Esophagus muscularis mucosa (tissue), 4 donors: Measurements from ENCODE around the gene SH3BP2. TPM values are rescaled to one million over a fixed set of nuclear protein-coding genes. Genes with fewer than 3 reads are reported as not detected.

ENCODE experiments used
- DNase-seq: peaks from one replicate; pipeline ENCODE4 v3.0.0-alpha.2; 2017; ENCODE audit errors: extremely low spot score
- H3K27ac ChIP-seq, 4 donors: fragments of 200-600 bp; sonication (generic); replicated peaks in 1 of 4; 1 replicate in 3 of 4; 2 replicates in 1 of 4; pipeline ENCODE4 v1.5.1; 2016 to 2019; ENCODE audit warnings: mild to moderate bottlenecking in 1 of 4
- H3K27me3 ChIP-seq, 4 donors: fragments of 200-600 bp; sonication (generic); one replicate each; pipeline versions ENCODE4 v1.5.1 to v1.6.0; 2016 to 2019
- H3K36me3 ChIP-seq, 4 donors: fragments of 200-600 bp; sonication (generic); one replicate each; pipeline ENCODE4 v1.5.1; 2016 to 2019
- H3K4me1 ChIP-seq, 4 donors: fragments of 200-600 bp; sonication (generic); one replicate each; pipeline ENCODE4 v1.5.1; 2016 to 2019
- H3K4me3 ChIP-seq, 4 donors: fragments of 200-600 bp; sonication (generic); 1 replicate in 2 of 4; 2 replicates in 2 of 4; pipeline ENCODE4 v1.5.1; 2016 to 2019; ENCODE audit warnings: mild to moderate bottlenecking in 4 of 4, moderate library complexity in 1 of 4
- H3K9me3 ChIP-seq, 4 donors: fragments of 200-600 bp; sonication (generic); 1 replicate in 3 of 4; 2 replicates in 1 of 4; pipeline ENCODE4 v1.5.1; 2016 to 2019
- CTCF ChIP-seq, 3 experiments: fragments of 200-600 bp in 2 of 3; fragments of 450-650 bp in 1 of 3; sonication (generic) in 2 of 3; IDR thresholded peaks; one replicate each; pipeline ENCODE4 v1.5.1; 2017 to 2019; ENCODE audit warnings: antibody characterized with exemption in 3 of 3, mild to moderate bottlenecking in 2 of 3, moderate library complexity in 1 of 3
- EP300 ChIP-seq: sonication (generic); formaldehyde crosslinking; IDR thresholded peaks from one replicate; pipeline ENCODE4 v1.6.1; 2017; ENCODE audit warnings: antibody characterized with exemption
- POLR2A ChIP-seq: fragments of 450-650 bp; IDR thresholded peaks from one replicate; pipeline ENCODE4 v1.6.1; 2017; ENCODE audit warnings: antibody characterized with exemption, moderate library complexity, mild to moderate bottlenecking, low read depth
- POLR2AphosphoS5 ChIP-seq, 2 donors: sonication (generic); formaldehyde crosslinking; IDR thresholded peaks; one replicate each; pipeline ENCODE4 v1.6.1; 2017; ENCODE audit warnings: antibody characterized with exemption in 2 of 2
- WGBS: methylation state at CpG from one replicate; pipeline ENCODE4 v1.1.5; 2018; 5-methylcytosine and 5-hydroxymethylcytosine counted together
- intact Hi-C: fragments of 100-400 bp; cut with DNase I; formaldehyde crosslinking; loops from one replicate; pipeline ENCODE4 v1.15.1; 2023
- total RNA-seq, 4 donors: library from RNA; depleted of rRNA; stranded (reverse); fragments of >200 nt; gene quantifications; one replicate each; pipeline versions ENCODE4 v1.1.0 to v1.2.1, GENCODE V29; 2016

SH3BP2 gene
- total RNA-seq, 4 donors from 2014 or later = 25.2 to 34.5 (median 31.5) TPM

GRCh38 chr4:2836391-2836859 lies 43.5 kb downstream of the SH3BP2 start:
- WGBS = 75% methylated on average over 3 of the region's 5 CpGs
- no peak overlapping the region for H3K4me3 ChIP-seq
- H3K36me3 ChIP-seq = peaks cover 9 to 47% (median 36%) of the 10 kb centered on the region in 4 donors
- no peak for TF ChIP-seq POLR2AphosphoS5 (IDR thresholded peaks at IDR 0.05)
- no peak for TF ChIP-seq POLR2A
- H3K4me1 ChIP-seq = peaks cover 9 to 28% (median 19%) of the 10 kb centered on the region in 4 donors
- intact Hi-C loops = no loop called here
- H3K27ac ChIP-seq = peak overlapping the region in 2 of 4 donors; percentile 25 to 44
- no peak for DNase-seq
- no peaks in the 10 kb centered on the region for H3K9me3 ChIP-seq
- no peaks in the 10 kb centered on the region for H3K27me3 ChIP-seq

DNA sequence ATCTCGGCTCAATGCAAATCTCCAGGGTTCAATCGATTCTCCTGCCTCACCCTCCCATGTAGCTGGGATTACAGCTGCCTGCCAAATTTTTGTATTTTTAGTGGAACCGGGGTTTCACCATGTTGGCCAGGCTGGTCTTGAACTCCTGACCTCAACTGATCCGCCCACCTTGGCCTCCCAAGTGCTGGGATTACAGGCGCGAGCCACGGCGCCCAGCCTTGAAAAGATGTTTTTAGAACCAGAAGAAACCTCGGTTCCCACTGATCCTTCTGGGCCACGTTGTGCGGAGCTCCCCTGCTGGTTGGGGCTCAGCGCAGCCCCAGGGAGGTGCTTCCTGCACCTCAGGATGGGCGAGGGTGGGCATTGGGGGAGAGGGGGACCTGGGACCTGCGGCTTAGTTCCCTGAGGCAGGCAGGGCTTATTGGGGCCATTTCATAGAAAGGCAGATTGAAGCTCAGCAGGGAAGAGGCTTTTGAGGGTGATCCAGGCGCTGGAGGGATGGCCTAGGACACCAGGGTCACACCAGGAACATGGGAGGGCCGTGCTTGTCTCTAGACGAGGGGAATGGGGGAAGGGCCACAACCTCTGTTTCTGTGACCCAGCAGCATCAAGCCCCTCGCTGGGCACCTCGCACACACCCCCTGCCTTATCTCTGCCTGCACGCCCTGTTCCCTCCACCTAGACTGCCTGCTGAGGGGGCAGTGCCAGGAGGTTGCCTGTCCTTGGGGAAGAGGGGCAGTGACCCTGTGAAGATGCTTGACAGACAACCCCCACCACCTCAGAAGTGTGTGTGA lies 44.4 kb downstream of the SH3BP2 start:
- H3K4me3 ChIP-seq = no peak overlapping the region
- no peak for DNase-seq

GRCh38 chr4:2837904-2838496 lies 45.1 kb downstream of the SH3BP2 start:
- Histone ChIP-seq H3K9me3 (no peaks in the 10 kb centered on the region), H3K4me1 (peaks cover 14 to 34% (median 26%) of the 10 kb centered on the region in 4 donors), H3K4me3 (peak overlapping the region in 1 of 4 donors; percentile 19), H3K36me3 (peaks cover 0 to 31% (median 20%) of the 10 kb centered on the region in 4 donors), H3K27ac (peak overlapping the region; percentile 38 to 49 (median 45)), H3K27me3 (no peaks in the 10 kb centered on the region)
- no peak for TF ChIP-seq EP300
- peak; percentile 20 to 22 for TF ChIP-seq POLR2AphosphoS5 (IDR thresholded peaks at IDR 0.05)
- no peak for TF ChIP-seq POLR2A
- no peak for TF ChIP-seq CTCF (IDR thresholded peaks at IDR 0.05)
- DNase-seq = no peak
- 67% methylated on average over 8 of the region's 8 CpGs for WGBS
- intact Hi-C loops = no loop called here

More for the DNA sequence above, 44.4 kb downstream of the SH3BP2 start:
- TF ChIP-seq POLR2A = no peak
- no peak for TF ChIP-seq EP300
- no peak for TF ChIP-seq CTCF (IDR thresholded peaks at IDR 0.05)
- TF ChIP-seq POLR2AphosphoS5 (IDR thresholded peaks at IDR 0.05) = no peak
- Histone ChIP-seq H3K27ac (peak overlapping the region; percentile 38 to 49 (median 45)), H3K4me1 (peaks cover 9 to 28% (median 19%) of the 10 kb centered on the region in 4 donors), H3K36me3 (peaks cover under 1 to 38% (median 27%) of the 10 kb centered on the region in 4 donors), H3K9me3 (no peaks in the 10 kb centered on the region), H3K27me3 (no peaks in the 10 kb centered on the region)
- WGBS = 71% methylated on average over 12 of the region's 20 CpGs
- intact Hi-C loops = no loop called here

DNA sequence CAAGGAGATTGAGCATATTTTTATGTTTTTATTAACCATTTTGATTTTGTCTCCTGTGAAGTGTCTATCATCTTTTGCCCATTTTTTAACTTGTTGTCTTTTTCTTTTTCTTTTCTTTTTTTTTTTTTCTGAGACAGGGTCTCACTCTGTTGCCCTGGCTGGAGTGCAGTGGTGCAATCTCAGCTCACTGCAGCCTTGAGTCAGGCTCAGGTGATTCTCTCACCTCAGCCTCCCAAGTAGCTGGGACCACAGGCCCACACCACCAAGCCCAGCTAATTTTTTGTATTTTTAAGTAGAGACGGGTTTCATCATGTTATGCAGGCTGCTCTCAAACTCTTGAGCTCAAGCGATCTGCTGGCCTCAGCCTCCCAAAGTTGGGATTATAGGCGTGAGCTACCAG lies 46.2 kb downstream of the SH3BP2 start:
- no peaks in the 10 kb centered on the region for H3K9me3 ChIP-seq
- intact Hi-C loops = no loop called here
- H3K4me3 ChIP-seq = no peak overlapping the region
- no peaks in the 10 kb centered on the region for H3K27me3 ChIP-seq
- DNase-seq = no peak
- WGBS = 96% methylated on average over 3 of the region's 3 CpGs
- TF ChIP-seq CTCF (IDR thresholded peaks at IDR 0.05) = no peak
- no peak for TF ChIP-seq POLR2A
- no peak for TF ChIP-seq POLR2AphosphoS5 (IDR thresholded peaks at IDR 0.05)
- no peak for TF ChIP-seq EP300
- peaks cover 0 to 20% (median 10%) of the 10 kb centered on the region in 4 donors for H3K36me3 ChIP-seq
- H3K4me1 ChIP-seq = peaks cover 15 to 36% (median 28%) of the 10 kb centered on the region in 4 donors
- no peak overlapping the region for H3K27ac ChIP-seq

GRCh38 chr4:2842687-2843262 lies 49.9 kb downstream of the SH3BP2 start:
- H3K9me3 ChIP-seq = no peaks in the 10 kb centered on the region
- TF ChIP-seq POLR2A (no peak), EP300 (no peak), CTCF (IDR thresholded peaks at IDR 0.05) (no peak)
- H3K27ac ChIP-seq = peak overlapping the region; percentile 81 to 98 (median 94)
- intact Hi-C loops = loop anchor here (2.0 kb wide), 1 partner anchor 92 kb away; no protein-coding TSS in a partner anchor
- DNase-seq = peak; percentile 91
- H3K27me3 ChIP-seq = no peaks in the 10 kb centered on the region
- no peaks in the 10 kb centered on the region for H3K36me3 ChIP-seq
- peaks cover 24 to 50% (median 43%) of the 10 kb centered on the region in 4 donors for H3K4me1 ChIP-seq
- peak overlapping the region; percentile 67 to 93 (median 84) for H3K4me3 ChIP-seq
- WGBS = 29% methylated on average over 4 of the region's 10 CpGs
